GM12878 (cell line): Measurements from ENCODE around the gene GALNT18. TPM values are rescaled to one million over a fixed set of nuclear protein-coding genes. Genes with fewer than 3 reads are reported as not detected.

ENCODE experiments used
- ATAC-seq: fragments of 200-7000 bp; cut with Tn5 transposase; 3 replicates; pipeline ENCODE4 v1.9.1; 2020; ENCODE audit warnings: mild to moderate bottlenecking, moderate library complexity
- BruUV-seq: library from RNA; stranded (reverse); fragments of 400-500 nt; replicated peaks from 2 replicates; lab custom pipeline; 2021; lab: Mats Ljungman, UMichigan
- CTCF ChIA-PET: fragments of 300-600 bp; sonication (Branson Sonifier 250); formaldehyde crosslinking; extraction: SDS; loops from one replicate; lab custom pipeline; 2021; ENCODE audit warnings: inconsistent platforms; lab: Yijun Ruan, JAX
- POLR2A ChIA-PET: fragments of 350-600 bp; formaldehyde crosslinking; extraction: SDS; loops from one replicate; lab custom pipeline; 2021; ENCODE audit warnings: inconsistent platforms; lab: Charles Lee
- RAD21 ChIA-PET: fragments of 300-600 bp; sonication (Branson Sonifier 250); formaldehyde crosslinking; loops from one replicate; lab custom pipeline; 2023; ENCODE audit warnings: antibody characterized with exemption; ENCODE audit not compliant: unreplicated experiment; lab: Charles Lee
- SMC1A ChIA-PET: fragments of 300-600 bp; sonication (Branson Sonifier 250); formaldehyde crosslinking; loops from one replicate; lab custom pipeline; 2023; ENCODE audit not compliant: unreplicated experiment, uncharacterized antibody; lab: Charles Lee
- DNase-seq: peaks from one replicate; pipeline ENCODE4 v3.0.0-alpha.2; 2011; ENCODE audit warnings: low read depth, low spot score
- FAIRE-seq: peaks from 3 replicates; lab custom pipeline; 2011; peaks lifted over from hg19 to GRCh38; lab: Jason Lieb, UNC
- H2AFZ ChIP-seq: 2 replicates; pipeline ENCODE4 v1.6.0; 2011; ENCODE audit warnings: low read depth, low read length, control low read depth; ENCODE audit not compliant: control insufficient read depth
- H3K27ac ChIP-seq: 2 replicates; pipeline ENCODE4 v1.5.1; 2011; ENCODE audit warnings: control low read depth; ENCODE audit not compliant: control insufficient read depth, insufficient read depth
- H3K27me3 ChIP-seq, 2 experiments: replicated peaks in 1 of 2; 2 replicates each; pipeline versions ENCODE4 v1.6.0 to v1.6.1; 2011; ENCODE audit warnings: low read length in 1 of 2; ENCODE audit not compliant: control insufficient read depth in 2 of 2, insufficient read depth in 2 of 2
- H3K36me3 ChIP-seq, 2 experiments: 2 replicates each; pipeline ENCODE4 v1.5.1; 2011; ENCODE audit warnings: low read length in 1 of 2; ENCODE audit not compliant: control insufficient read depth in 2 of 2, insufficient read depth in 2 of 2
- H3K4me1 ChIP-seq: 2 replicates; pipeline ENCODE4 v1.6.1; 2011; ENCODE audit warnings: mild to moderate bottlenecking, low read length, moderate library complexity, mixed read lengths; ENCODE audit not compliant: control insufficient read depth, insufficient read depth
- H3K4me2 ChIP-seq: 2 replicates; pipeline ENCODE4 v1.6.0; 2011; ENCODE audit warnings: control low read depth; ENCODE audit not compliant: control insufficient read depth, insufficient read depth
- H3K4me3 ChIP-seq: fragments of 200-600 bp; sonication (generic); 2 replicates; pipeline ENCODE4 v1.5.1; 2016
- H3K79me2 ChIP-seq: 2 replicates; pipeline ENCODE4 v1.6.0; 2011; ENCODE audit warnings: low read length; ENCODE audit not compliant: control insufficient read depth, insufficient read depth
- H3K9ac ChIP-seq: 2 replicates; pipeline ENCODE4 v1.8.0; 2011; ENCODE audit warnings: low read length, control low read depth, mixed read lengths; ENCODE audit not compliant: control insufficient read depth, insufficient read depth
- H3K9me3 ChIP-seq: replicated peaks from 3 replicates; pipeline ENCODE4 v1.5.1; 2011; ENCODE audit warnings: mild to moderate bottlenecking, low read length; ENCODE audit not compliant: control insufficient read depth, insufficient read depth
- H4K20me1 ChIP-seq: 2 replicates; pipeline ENCODE4 v1.6.0; 2011; ENCODE audit not compliant: control insufficient read depth, insufficient read depth
- BRCA1 ChIP-seq: IDR thresholded peaks from 2 replicates; pipeline ENCODE4 v1.6.1; 2011; ENCODE audit warnings: low read depth, low read length, improper control_type of control experiment
- POLR2AphosphoS2 ChIP-seq: IDR thresholded peaks from 2 replicates; pipeline ENCODE4 v1.6.1; 2011; ENCODE audit warnings: low read depth, mild to moderate bottlenecking, low read length, improper control_type of control experiment, moderate library complexity
- RBBP5 ChIP-seq: fragments of 200-600 bp; sonication (generic); conservative IDR thresholded peaks from 2 replicates; pipeline ENCODE4 v1.6.1; 2016
- ZNF24 ChIP-seq: fragments of 450-650 bp; IDR thresholded peaks from 2 replicates; pipeline ENCODE4 v1.6.1; 2017; ENCODE audit warnings: antibody characterized with exemption, mild to moderate bottlenecking
- ZZZ3 ChIP-seq: IDR thresholded peaks from 2 replicates; pipeline ENCODE4 v1.6.1; 2011; ENCODE audit warnings: low read depth; ENCODE audit not compliant: control insufficient read depth, insufficient read length
- WGBS: methylation state at CpG from one replicate; pipeline ENCODE4 v1.1.6; 2016; ENCODE audit warnings: low lambda C conversion rate; ENCODE audit not compliant: insufficient replicate concordance, insufficient coverage; ENCODE audit errors: missing lambda C conversion rate; 5-methylcytosine and 5-hydroxymethylcytosine counted together
- in situ Hi-C: fragments of 300-500 bp; cut with MboI; formaldehyde crosslinking; loops from 9 replicates; pipeline ENCODE4 v1.14.3; 2018; ENCODE audit warnings: mixed read lengths
- intact Hi-C: fragments of 100-400 bp; cut with micrococcal nuclease; formaldehyde crosslinking; loops from one replicate; pipeline ENCODE4 v1.14.2; 2022; ENCODE audit not compliant: unreplicated experiment
- polyA plus RNA-seq, 11 experiments: library from polyadenylated mRNA; depleted of rRNA in 4 of 11; unstranded in 6 of 11; stranded (reverse) in 5 of 11; fragments of >200 nt; fragmentation: Nextera tagmentation in 4 of 11; fragmentation: Illumina TruSeq in 1 of 11; extraction: Ambion mirVana in 4 of 11; extraction: Trizol in 1 of 11; gene quantifications; 1 replicate in 1 of 11; 2 replicates in 10 of 11; pipeline versions ENCODE4 v1.2.1 to v1.2.3, GENCODE V29; 2011 to 2016; ENCODE audit warnings: inconsistent platforms in 2 of 11, missing spikeins in 2 of 11, low read depth in 1 of 11
- total RNA-seq, 4 experiments: library from RNA; depleted of rRNA in 3 of 4; stranded (reverse); fragments of >200 nt in 3 of 4; fragmentation: Illumina TruSeq in 1 of 4; extraction: Trizol in 1 of 4; gene quantifications; 2 replicates each; pipeline versions ENCODE4 v1.2.1 to v1.2.3, GENCODE V29; 2013 to 2021
- TF ChIP-seq, protein P1 (sequence below): IDR thresholded peaks from 2 replicates; pipeline ENCODE4 v1.6.1; 2012; ENCODE audit warnings: low read length, inconsistent platforms
- TF ChIP-seq, protein P2 (sequence below): IDR thresholded peaks from 2 replicates; pipeline ENCODE4 v1.6.1; 2011; ENCODE audit warnings: borderline replicate concordance, low read depth, mild to moderate bottlenecking, moderate library complexity, mixed read lengths, low read length; ENCODE audit not compliant: insufficient read depth; ENCODE audit errors: extremely low read length
- TF ChIP-seq, protein P3 (sequence below): fragments of 450-650 bp; IDR thresholded peaks from 2 replicates; pipeline ENCODE4 v1.6.1; 2016; ENCODE audit warnings: mild to moderate bottlenecking

The GALNT18 gene
- total and polyA plus RNA-seq, 10 of the 15 experiments (the other 5 are each of a cell fraction or from before 2014, with no cell fraction given), result 1.2 to 14.2 (median 6.3) TPM

GRCh38 chr11:11318461-11318860 lies 303.3 kb downstream of the GALNT18 start:
- no peaks in the 10 kb centered on the region for H3K27me3 ChIP-seq
- H3K79me2 ChIP-seq, result no peaks in the 10 kb centered on the region
- ChIA-PET SMC1A (no interaction called here), POLR2A (no interaction called here), CTCF (no interaction called here), RAD21 (no interaction called here)
- intact Hi-C loops (no loop called here), in situ Hi-C loops (no loop called here)
- no peak overlapping the region for H3K4me3 ChIP-seq
- 93% methylated on average over 7 of the region's 7 CpGs for WGBS
- no peak overlapping the region for H3K9ac ChIP-seq
- H2AFZ ChIP-seq, result no peak overlapping the region
- no peak for TF ChIP-seq ZZZ3
- no peak for TF ChIP-seq POLR2AphosphoS2
- TF ChIP-seq, protein P1, sequence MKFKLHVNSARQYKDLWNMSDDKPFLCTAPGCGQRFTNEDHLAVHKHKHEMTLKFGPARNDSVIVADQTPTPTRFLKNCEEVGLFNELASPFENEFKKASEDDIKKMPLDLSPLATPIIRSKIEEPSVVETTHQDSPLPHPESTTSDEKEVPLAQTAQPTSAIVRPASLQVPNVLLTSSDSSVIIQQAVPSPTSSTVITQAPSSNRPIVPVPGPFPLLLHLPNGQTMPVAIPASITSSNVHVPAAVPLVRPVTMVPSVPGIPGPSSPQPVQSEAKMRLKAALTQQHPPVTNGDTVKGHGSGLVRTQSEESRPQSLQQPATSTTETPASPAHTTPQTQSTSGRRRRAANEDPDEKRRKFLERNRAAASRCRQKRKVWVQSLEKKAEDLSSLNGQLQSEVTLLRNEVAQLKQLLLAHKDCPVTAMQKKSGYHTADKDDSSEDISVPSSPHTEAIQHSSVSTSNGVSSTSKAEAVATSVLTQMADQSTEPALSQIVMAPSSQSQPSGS, result no peak
- TF ChIP-seq, protein P2, sequence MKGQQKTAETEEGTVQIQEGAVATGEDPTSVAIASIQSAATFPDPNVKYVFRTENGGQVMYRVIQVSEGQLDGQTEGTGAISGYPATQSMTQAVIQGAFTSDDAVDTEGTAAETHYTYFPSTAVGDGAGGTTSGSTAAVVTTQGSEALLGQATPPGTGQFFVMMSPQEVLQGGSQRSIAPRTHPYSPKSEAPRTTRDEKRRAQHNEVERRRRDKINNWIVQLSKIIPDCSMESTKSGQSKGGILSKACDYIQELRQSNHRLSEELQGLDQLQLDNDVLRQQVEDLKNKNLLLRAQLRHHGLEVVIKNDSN, result no peak
- TF ChIP-seq, protein P3, sequence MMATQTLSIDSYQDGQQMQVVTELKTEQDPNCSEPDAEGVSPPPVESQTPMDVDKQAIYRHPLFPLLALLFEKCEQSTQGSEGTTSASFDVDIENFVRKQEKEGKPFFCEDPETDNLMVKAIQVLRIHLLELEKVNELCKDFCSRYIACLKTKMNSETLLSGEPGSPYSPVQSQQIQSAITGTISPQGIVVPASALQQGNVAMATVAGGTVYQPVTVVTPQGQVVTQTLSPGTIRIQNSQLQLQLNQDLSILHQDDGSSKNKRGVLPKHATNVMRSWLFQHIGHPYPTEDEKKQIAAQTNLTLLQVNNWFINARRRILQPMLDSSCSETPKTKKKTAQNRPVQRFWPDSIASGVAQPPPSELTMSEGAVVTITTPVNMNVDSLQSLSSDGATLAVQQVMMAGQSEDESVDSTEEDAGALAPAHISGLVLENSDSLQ, result no peak
- TF ChIP-seq RBBP5, result no peak
- TF ChIP-seq BRCA1, result no peak
- no peak for TF ChIP-seq ZNF24
- H3K4me1 ChIP-seq, result no peaks in the 10 kb centered on the region
- no peaks in the 10 kb centered on the region for H3K9me3 ChIP-seq
- no peaks in the 10 kb centered on the region; a peak in 1 of 4 replicates for H3K36me3 ChIP-seq
- BruUV-seq, result no TSS peak
- ATAC-seq (no peak), FAIRE-seq (no peak), DNase-seq (no peak)
- no peak overlapping the region for H3K27ac ChIP-seq
- no peak overlapping the region for H3K4me2 ChIP-seq
- no peaks in the 10 kb centered on the region for H4K20me1 ChIP-seq
